ENCODE measurements around the gene PLS1.

DNA sequence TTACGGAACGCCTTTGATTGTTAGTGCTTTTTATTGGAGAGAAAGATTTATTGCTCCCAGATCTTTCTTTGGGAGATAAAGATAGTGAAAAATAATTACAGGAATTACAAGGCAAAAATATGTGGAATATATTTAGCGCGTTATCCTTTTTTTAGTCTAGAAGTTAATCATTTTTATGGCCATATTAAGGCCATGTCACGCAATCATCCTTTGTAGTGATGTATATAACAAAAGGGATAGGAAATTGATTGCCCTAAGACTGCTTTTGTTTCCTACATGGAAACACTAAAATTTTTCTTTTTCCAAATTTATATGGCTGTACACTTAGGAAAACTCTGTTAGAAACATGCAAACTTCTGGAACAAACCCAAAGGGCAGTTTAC is 129.2 kb downstream of the PLS1 start:
- TF ChIP-seq, protein P1, sequence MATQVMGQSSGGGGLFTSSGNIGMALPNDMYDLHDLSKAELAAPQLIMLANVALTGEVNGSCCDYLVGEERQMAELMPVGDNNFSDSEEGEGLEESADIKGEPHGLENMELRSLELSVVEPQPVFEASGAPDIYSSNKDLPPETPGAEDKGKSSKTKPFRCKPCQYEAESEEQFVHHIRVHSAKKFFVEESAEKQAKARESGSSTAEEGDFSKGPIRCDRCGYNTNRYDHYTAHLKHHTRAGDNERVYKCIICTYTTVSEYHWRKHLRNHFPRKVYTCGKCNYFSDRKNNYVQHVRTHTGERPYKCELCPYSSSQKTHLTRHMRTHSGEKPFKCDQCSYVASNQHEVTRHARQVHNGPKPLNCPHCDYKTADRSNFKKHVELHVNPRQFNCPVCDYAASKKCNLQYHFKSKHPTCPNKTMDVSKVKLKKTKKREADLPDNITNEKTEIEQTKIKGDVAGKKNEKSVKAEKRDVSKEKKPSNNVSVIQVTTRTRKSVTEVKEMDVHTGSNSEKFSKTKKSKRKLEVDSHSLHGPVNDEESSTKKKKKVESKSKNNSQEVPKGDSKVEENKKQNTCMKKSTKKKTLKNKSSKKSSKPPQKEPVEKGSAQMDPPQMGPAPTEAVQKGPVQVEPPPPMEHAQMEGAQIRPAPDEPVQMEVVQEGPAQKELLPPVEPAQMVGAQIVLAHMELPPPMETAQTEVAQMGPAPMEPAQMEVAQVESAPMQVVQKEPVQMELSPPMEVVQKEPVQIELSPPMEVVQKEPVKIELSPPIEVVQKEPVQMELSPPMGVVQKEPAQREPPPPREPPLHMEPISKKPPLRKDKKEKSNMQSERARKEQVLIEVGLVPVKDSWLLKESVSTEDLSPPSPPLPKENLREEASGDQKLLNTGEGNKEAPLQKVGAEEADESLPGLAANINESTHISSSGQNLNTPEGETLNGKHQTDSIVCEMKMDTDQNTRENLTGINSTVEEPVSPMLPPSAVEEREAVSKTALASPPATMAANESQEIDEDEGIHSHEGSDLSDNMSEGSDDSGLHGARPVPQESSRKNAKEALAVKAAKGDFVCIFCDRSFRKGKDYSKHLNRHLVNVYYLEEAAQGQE (IDR thresholded peaks at IDR 0.05; ENCODE audit: insufficient read depth in 1 of 2, low read depth in 2 of 2, low read length in 1 of 2): no peak
- TF ChIP-seq, protein P2, sequence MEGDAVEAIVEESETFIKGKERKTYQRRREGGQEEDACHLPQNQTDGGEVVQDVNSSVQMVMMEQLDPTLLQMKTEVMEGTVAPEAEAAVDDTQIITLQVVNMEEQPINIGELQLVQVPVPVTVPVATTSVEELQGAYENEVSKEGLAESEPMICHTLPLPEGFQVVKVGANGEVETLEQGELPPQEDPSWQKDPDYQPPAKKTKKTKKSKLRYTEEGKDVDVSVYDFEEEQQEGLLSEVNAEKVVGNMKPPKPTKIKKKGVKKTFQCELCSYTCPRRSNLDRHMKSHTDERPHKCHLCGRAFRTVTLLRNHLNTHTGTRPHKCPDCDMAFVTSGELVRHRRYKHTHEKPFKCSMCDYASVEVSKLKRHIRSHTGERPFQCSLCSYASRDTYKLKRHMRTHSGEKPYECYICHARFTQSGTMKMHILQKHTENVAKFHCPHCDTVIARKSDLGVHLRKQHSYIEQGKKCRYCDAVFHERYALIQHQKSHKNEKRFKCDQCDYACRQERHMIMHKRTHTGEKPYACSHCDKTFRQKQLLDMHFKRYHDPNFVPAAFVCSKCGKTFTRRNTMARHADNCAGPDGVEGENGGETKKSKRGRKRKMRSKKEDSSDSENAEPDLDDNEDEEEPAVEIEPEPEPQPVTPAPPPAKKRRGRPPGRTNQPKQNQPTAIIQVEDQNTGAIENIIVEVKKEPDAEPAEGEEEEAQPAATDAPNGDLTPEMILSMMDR (IDR thresholded peaks at IDR 0.05): no peak
